IgD-negative memory B cell (primary cell): ENCODE measurements around the gene CTSZ. TPM values are rescaled to one million over a fixed set of nuclear protein-coding genes. Genes with fewer than 3 reads are reported as not detected.

Experiments used
- H3K27ac Mint-ChIP-seq, 3 donors: one replicate each; pipeline ENCODE4 v1.8.0; 2020 to 2022; ENCODE audit warnings: mild to moderate bottlenecking in 3 of 3, mixed read lengths in 3 of 3, moderate library complexity in 1 of 3
- H3K27me3 Mint-ChIP-seq: one replicate; pipeline ENCODE4 v1.8.0; 2021; ENCODE audit warnings: mixed read lengths
- H3K36me3 Mint-ChIP-seq: one replicate; pipeline ENCODE4 v1.8.0; 2020; ENCODE audit warnings: mild to moderate bottlenecking, mixed read lengths
- H3K4me1 Mint-ChIP-seq, 3 donors: one replicate each; pipeline ENCODE4 v1.8.0; 2020 to 2022; ENCODE audit warnings: mixed read lengths in 3 of 3, mild to moderate bottlenecking in 1 of 3
- H3K4me3 Mint-ChIP-seq, 4 donors: one replicate each; pipeline ENCODE4 v1.8.0; 2020 to 2022; ENCODE audit warnings: mild to moderate bottlenecking in 4 of 4, mixed read lengths in 4 of 4, moderate library complexity in 3 of 4
- H3K9me3 Mint-ChIP-seq, 3 donors: one replicate each; pipeline ENCODE4 v1.8.0; 2020 to 2021; ENCODE audit warnings: mixed read lengths in 3 of 3, mild to moderate bottlenecking in 1 of 3
- polyA plus RNA-seq: library from polyadenylated mRNA; unstranded; fragments of 300-500 nt; fragmentation: Illumina TruSeq; gene quantifications from one replicate; pipeline ENCODE4 v1.2.3, GENCODE V29; 2021

The CTSZ gene
- polyA plus RNA-seq, 1 donor from 2014 or later, result 34.7 TPM

- Mint-ChIP-seq H3K36me3 (peaks cover 10% of the 10 kb centered on the region), H3K4me3 (peak overlapping the region in 2 of 4 donors; percentile 32 to 82), H3K9me3 (no peaks in the 10 kb centered on the region), H3K27ac (peak overlapping the region in 1 of 3 donors; percentile 23), H3K27me3 (no peaks in the 10 kb centered on the region), H3K4me1 (peaks cover 31 to 48% (median 36%) of the 10 kb centered on the region in 3 donors)
Observed at GRCh38 chr20:59039233-59039632, 32.2 kb upstream of the CTSZ start.

- peaks cover 23 to 38% (median 32%) of the 10 kb centered on the region in 3 donors for H3K4me1 Mint-ChIP-seq
- peak overlapping the region in 1 of 4 donors; percentile 12 for H3K4me3 Mint-ChIP-seq
- H3K9me3 Mint-ChIP-seq, result no peaks in the 10 kb centered on the region
- H3K27me3 Mint-ChIP-seq, result no peaks in the 10 kb centered on the region
- peaks cover 10% of the 10 kb centered on the region for H3K36me3 Mint-ChIP-seq
- H3K27ac Mint-ChIP-seq, result peak overlapping the region in 1 of 3 donors; percentile 17
Observed at GRCh38 chr20:59037386-59037785, 30.3 kb upstream of the CTSZ start.

DNA sequence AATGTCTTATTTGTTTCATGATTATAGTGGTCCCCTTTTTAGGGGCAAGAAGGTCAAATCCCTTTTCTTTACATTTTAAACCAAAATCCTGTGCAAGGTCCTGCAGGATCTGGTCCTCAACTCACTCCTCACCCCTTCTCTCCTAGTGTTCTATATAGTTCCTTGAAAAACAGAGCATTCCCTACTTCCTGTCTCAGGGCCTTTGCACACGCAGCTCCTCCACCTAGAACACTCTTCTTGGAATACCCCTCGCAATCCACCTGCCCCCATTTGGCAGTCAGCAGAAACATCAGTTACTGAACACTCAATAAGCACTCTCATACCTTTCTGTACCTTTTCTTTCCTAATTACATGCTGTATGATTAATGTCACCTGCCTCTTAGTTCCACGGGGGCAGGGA lies 28.3 kb upstream of the CTSZ start:
- Mint-ChIP-seq H3K4me3 (peak overlapping the region in 1 of 4 donors; percentile 68), H3K9me3 (no peaks in the 10 kb centered on the region), H3K4me1 (peaks cover 22 to 37% (median 32%) of the 10 kb centered on the region in 3 donors), H3K36me3 (peaks cover 10% of the 10 kb centered on the region), H3K27ac (peak overlapping the region in 1 of 3 donors; percentile 16), H3K27me3 (no peaks in the 10 kb centered on the region)

DNA sequence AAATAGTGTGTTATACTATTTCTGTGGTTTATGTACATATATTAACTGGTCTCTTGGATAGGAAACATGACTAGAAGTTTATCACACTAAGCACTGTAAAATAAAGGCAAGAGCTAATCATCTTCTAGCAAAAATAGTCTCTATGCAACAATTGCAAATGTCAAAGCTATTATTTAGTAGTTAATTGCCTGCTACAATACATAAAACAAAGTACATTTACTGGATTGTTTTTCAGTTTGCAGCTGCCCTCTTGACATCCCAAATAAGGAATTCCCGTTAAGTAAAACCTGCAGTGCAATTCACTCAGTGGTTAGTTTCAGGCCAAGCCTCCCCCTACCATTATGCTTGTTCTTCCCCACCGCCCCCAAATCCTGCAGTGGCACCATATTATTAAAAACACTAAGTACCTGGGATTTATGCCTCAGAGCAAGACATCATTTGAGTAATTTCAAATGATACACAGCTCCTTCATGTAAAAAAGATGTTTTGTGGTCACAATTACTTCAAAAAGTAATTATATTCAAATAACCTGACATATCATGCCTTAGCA lies 26.6 kb upstream of the CTSZ start:
- Mint-ChIP-seq H3K4me1 (peaks cover 22 to 35% (median 33%) of the 10 kb centered on the region in 3 donors), H3K9me3 (no peaks in the 10 kb centered on the region), H3K27me3 (no peaks in the 10 kb centered on the region), H3K36me3 (peaks cover 10% of the 10 kb centered on the region), H3K4me3 (peak overlapping the region in 2 of 4 donors; percentile 80 to 81), H3K27ac (peak overlapping the region in 2 of 3 donors; percentile 25 to 74)

GRCh38 chr20:59033093-59033492 lies 26.0 kb upstream of the CTSZ start:
- H3K27ac Mint-ChIP-seq, result peak overlapping the region; percentile 80 to 91 (median 88)
- H3K9me3 Mint-ChIP-seq, result no peaks in the 10 kb centered on the region
- no peaks in the 10 kb centered on the region for H3K27me3 Mint-ChIP-seq
- peak overlapping the region; percentile 86 to 98 (median 94) for H3K4me3 Mint-ChIP-seq
- peaks cover 25 to 38% (median 36%) of the 10 kb centered on the region in 3 donors for H3K4me1 Mint-ChIP-seq
- H3K36me3 Mint-ChIP-seq, result peaks cover 10% of the 10 kb centered on the region

- H3K4me1 Mint-ChIP-seq, result peaks cover 25 to 38% (median 38%) of the 10 kb centered on the region in 3 donors
- H3K36me3 Mint-ChIP-seq, result peaks cover 10% of the 10 kb centered on the region
- no peaks in the 10 kb centered on the region for H3K27me3 Mint-ChIP-seq
- H3K27ac Mint-ChIP-seq, result peak overlapping the region; percentile 80 to 91 (median 88)
- peak overlapping the region; percentile 86 to 98 (median 94) for H3K4me3 Mint-ChIP-seq
- no peaks in the 10 kb centered on the region for H3K9me3 Mint-ChIP-seq
Observed at GRCh38 chr20:59032713-59033059, 25.6 kb upstream of the CTSZ start.

DNA sequence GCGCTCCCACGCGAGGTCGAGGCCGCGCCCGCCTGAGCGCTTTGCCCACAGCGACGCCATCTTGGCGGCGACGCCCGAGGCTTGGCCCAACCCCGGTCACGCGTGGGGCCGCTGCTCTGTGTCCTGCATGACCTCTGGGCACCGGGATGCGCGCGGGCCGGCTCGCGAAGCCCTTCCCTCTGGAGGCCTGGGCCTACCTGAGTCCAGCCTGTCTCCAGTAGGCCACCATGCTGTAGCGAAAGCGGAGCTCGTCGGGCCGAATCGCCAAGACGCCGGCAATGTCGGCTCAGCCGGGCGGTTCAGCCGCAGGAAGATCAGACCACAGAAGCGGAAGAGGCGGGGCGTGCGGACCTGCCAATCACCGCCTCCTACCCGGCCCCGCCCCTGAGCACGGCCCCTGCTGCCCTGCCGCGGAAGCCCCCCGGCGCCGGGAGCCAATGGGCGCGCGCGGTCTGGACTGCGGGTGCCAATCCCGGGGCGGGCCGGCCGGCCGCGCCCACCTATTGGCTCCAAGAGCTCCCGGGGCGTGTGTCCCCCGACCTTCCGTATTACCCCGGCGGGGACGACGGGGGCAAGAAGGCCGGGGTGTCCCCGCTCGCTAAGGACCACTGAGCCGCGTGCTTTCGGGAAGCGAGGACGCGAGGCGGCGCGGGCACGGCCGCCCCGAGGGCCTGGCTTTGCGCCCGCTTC lies 25.1 kb upstream of the CTSZ start, which contains the start of gene ATP5F1E:
Gene ATP5F1E (minus strand): TSS at position 313 of the 690 bp plus-strand sequence. CDS start 84 bp downstream, at position 229.
- H3K9me3 Mint-ChIP-seq, result no peaks in the 10 kb centered on the region
- peak within 1 kb of the TSS; percentile 89 to 98 (median 97) for H3K4me3 Mint-ChIP-seq
- H3K4me1 Mint-ChIP-seq, result peaks cover 27 to 41% (median 38%) of the 10 kb centered on the region in 3 donors
- H3K27me3 Mint-ChIP-seq, result no peaks in the 10 kb centered on the region
- H3K36me3 Mint-ChIP-seq, result peaks cover 8% of the 10 kb centered on the region
- H3K27ac Mint-ChIP-seq, result peak within 1 kb of the TSS; percentile 80 to 95 (median 88)

- Mint-ChIP-seq H3K36me3 (peaks cover 4% of the 10 kb centered on the region), H3K9me3 (no peaks in the 10 kb centered on the region), H3K4me1 (peaks cover 29 to 44% (median 38%) of the 10 kb centered on the region in 3 donors), H3K4me3 (peak overlapping the region; percentile 89 to 98 (median 97)), H3K27ac (peak overlapping the region; percentile 80 to 95 (median 88)), H3K27me3 (no peaks in the 10 kb centered on the region)
Observed at GRCh38 chr20:59031564-59032022, 24.5 kb upstream of the CTSZ start.

DNA sequence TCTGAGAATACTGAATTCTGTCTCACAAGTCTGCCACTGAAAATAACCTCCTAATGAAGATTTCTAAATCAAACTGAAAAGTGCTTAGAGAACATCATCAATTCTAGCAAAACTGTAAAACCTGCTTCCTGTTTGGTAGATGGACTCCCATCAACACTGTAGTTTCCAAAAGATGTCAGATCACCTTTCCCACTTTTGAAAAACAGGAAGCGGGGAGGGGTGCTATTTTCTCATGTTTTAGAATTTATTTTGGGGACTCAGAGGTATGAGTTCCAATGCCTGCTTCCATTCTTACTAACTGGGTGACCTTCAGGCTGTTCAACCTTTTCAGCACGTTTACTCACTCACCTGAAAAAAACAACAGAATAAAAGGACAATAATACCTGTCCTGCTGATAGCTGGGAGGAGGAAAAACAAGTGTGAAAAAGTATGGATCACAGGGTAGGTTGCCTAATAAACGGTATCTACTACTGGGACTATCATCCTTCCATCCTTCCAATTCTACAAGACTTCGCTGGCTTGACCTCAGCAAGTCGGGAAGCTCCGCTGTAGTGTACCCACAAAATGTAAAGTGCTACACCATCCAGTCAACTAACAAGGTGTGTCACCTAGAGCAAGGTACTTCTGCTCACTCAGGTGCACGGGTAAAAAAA lies 24.0 kb upstream of the CTSZ start:
- H3K27ac Mint-ChIP-seq, result peak overlapping the region in 2 of 3 donors; percentile 80 to 88
- H3K36me3 Mint-ChIP-seq, result peaks cover 4% of the 10 kb centered on the region
- H3K9me3 Mint-ChIP-seq, result no peaks in the 10 kb centered on the region
- peaks cover 29 to 48% (median 38%) of the 10 kb centered on the region in 3 donors for H3K4me1 Mint-ChIP-seq
- H3K27me3 Mint-ChIP-seq, result no peaks in the 10 kb centered on the region
- peak overlapping the region; percentile 89 to 98 (median 97) for H3K4me3 Mint-ChIP-seq

- no peaks in the 10 kb centered on the region for H3K27me3 Mint-ChIP-seq
- no peaks in the 10 kb centered on the region for H3K9me3 Mint-ChIP-seq
- H3K36me3 Mint-ChIP-seq, result no peaks in the 10 kb centered on the region
- peak overlapping the region; percentile 49 to 73 (median 64) for H3K4me3 Mint-ChIP-seq
- H3K4me1 Mint-ChIP-seq, result peaks cover 28 to 51% (median 36%) of the 10 kb centered on the region in 3 donors
- peak overlapping the region in 1 of 3 donors; percentile 57 for H3K27ac Mint-ChIP-seq
Observed at GRCh38 chr20:59028812-59029211, 21.8 kb upstream of the CTSZ start.

DNA sequence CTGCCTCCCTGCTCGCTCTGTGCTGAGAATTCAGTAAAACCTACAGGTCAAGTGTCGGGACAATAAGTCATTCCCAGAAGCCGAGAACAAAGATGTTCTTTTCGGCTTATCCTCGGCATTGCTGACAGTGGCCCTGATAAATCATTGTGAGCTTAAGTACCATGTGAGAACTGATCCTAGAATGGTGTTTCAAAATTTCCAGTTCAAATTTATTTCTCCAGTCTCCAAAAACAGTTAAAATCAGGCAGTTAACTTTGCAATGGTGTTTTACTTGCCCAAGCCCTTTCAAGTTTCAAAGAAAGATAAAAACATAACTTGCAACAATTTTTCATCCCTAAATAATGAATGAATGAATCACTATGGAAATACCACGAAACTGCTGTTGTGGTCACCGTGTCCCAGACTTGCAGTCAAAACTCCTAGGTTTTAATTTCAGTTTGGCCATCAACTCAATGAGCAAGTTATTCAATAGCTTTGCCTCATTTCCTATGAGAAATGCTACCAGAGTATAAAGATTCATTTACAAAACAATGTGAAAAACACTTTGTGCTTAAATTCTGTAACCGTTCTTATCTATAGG lies 20.8 kb upstream of the CTSZ start:
- no peaks in the 10 kb centered on the region for H3K36me3 Mint-ChIP-seq
- H3K9me3 Mint-ChIP-seq, result no peaks in the 10 kb centered on the region
- no peaks in the 10 kb centered on the region for H3K27me3 Mint-ChIP-seq
- H3K27ac Mint-ChIP-seq, result no peak overlapping the region
- peaks cover 28 to 51% (median 34%) of the 10 kb centered on the region in 3 donors for H3K4me1 Mint-ChIP-seq
- H3K4me3 Mint-ChIP-seq, result no peak overlapping the region

DNA sequence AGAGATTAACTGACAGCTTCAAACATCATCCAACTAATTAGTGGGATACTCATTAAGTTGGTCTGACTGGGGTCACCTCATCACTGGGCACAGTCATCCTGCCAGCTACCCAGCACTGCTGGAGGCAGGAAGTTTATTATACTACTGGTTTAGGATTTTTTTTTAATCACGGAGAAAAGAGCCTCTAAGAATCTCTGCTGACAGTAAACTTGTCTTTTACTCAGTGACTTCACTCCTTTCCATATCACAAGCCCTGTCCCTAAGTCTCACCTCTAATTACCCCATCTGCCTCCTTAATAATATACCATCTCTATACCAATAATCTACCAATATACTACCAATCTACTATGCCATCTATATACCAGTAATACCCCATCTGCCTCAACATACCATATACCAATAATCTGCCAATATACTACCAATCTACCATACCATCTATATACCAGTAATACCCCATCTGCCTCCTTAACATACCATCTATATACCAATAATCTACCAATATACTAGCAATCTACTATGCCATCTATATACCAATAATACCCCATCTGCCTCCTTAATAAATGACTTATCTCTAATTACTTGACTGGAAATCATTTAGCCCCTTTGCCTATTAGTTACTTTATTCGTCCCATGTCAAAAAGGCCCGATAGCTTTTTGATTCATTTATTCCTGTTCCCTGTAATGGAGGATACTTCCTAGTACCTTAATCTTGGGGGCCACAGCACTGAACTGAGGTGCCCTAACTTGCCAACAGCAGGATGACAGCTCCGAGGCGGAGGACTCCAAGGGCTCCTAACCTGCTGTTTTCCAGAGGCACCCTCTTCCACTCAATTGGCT lies 20.1 kb upstream of the CTSZ start:
- Mint-ChIP-seq H3K36me3 (no peaks in the 10 kb centered on the region), H3K9me3 (no peaks in the 10 kb centered on the region), H3K4me1 (peaks cover 26 to 48% (median 29%) of the 10 kb centered on the region in 3 donors), H3K27me3 (no peaks in the 10 kb centered on the region), H3K4me3 (no peak overlapping the region), H3K27ac (peak overlapping the region in 2 of 3 donors; percentile 2 to 25)

DNA sequence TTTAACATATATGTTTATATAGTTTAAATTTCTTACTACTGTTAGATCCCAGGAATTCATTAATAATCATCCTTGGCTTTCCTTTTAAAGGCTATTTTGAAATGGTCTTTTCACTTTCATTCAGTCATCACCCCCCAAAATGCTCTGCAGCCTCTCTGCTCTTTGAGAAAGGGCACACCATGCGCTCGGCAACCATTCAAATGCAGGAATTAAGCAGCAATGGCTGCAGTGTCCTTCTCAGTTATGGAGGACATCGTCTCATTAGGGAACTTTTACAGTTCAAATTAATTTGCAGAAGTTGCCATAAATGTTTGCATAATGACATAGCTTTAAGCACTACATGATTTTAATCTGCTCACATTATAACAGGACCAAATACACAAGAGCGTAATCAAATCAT lies 18.5 kb upstream of the CTSZ start:
- Mint-ChIP-seq H3K9me3 (no peaks in the 10 kb centered on the region), H3K36me3 (no peaks in the 10 kb centered on the region), H3K27ac (no peak overlapping the region), H3K4me1 (peaks cover 20 to 41% (median 24%) of the 10 kb centered on the region in 3 donors), H3K4me3 (no peak overlapping the region), H3K27me3 (no peaks in the 10 kb centered on the region)

DNA sequence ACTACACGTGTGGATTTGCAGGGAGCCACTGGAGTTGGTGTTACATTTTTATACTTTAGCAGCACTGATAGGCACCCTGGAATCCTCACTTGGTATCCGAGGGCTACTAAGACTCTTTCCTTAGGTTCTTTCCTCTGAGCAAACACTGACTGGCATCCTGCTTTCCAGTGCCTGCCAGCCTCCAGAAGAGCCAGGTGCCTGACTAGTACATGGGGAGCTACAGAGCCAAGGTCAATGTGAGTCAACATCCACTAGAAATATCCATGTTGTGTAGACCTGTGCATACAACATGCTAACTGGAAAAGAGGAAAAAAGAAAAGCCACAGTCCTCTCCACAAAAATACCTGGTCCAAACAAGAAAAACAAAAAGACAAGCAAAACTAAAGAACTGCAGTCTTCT lies 18.0 kb upstream of the CTSZ start:
- H3K4me3 Mint-ChIP-seq, result no peak overlapping the region
- H3K9me3 Mint-ChIP-seq, result no peaks in the 10 kb centered on the region
- no peaks in the 10 kb centered on the region for H3K27me3 Mint-ChIP-seq
- no peak overlapping the region for H3K27ac Mint-ChIP-seq
- peaks cover 16 to 37% (median 20%) of the 10 kb centered on the region in 3 donors for H3K4me1 Mint-ChIP-seq
- no peaks in the 10 kb centered on the region for H3K36me3 Mint-ChIP-seq
